ENCODE results near the gene AKR7A2.
"Not testable (repeated sequence)": the region's sequence is repeated elsewhere in the genome, so short reads cannot be mapped to it uniquely, and the experiment has no call there.

AKR7A2 gene

DNA sequence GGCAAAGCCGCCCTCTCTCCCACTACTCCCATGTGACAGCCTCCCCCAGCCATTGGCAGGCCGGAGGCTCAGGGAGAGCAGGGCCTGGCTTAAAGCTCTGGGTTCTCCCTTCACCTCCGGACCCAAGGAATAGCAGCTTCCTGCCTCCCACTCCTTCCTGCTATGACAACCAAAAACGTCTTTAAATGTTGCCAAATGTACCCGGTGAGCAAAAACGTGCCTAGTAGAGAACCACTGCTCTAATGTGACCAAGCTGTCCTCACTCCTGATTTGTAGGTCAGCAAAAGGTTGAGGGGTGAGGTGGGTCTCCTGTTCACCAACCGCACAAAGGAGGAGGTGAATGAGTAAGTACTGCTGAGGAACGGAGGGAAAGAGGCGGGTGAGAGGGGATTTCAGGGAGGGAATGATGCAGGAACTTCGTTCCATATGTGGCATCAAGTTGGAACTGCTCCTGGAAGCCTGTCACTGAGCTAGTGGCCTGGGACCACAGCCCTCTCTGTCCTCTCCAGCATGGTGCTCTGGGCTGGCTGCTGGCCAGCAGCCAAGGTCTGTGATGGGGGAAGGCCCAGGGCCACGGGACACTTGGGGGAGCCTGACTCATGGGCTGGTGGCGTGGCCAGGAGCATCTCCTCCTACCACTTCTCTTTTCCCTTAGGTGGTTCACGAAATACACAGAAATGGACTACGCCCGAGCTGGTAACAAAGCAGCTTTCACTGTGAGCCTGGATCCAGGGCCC lies 54.6 kb downstream of the AKR7A2 start:
- no peak for DNase-seq

DNA sequence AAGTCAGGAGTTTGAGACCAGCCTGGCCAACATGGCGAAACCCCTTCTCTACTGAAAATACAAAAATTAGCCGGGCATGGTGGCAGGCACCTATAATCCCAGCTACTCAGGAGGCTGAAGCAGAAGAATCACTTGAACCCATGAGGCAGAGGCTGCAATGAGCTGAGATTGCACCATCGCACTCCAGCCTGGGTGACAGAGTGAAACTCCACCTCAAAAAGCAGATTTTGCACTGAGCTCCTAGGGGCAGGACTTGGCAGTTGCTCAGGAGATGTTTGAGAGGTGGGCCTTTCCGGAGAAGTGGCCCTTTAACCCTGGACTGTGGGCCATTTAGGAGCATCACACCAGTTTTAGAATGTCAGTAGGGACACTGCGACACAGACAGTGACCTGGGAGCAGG lies 55.6 kb downstream of the AKR7A2 start:
- DNase-seq = not testable (repeated sequence)

DNA sequence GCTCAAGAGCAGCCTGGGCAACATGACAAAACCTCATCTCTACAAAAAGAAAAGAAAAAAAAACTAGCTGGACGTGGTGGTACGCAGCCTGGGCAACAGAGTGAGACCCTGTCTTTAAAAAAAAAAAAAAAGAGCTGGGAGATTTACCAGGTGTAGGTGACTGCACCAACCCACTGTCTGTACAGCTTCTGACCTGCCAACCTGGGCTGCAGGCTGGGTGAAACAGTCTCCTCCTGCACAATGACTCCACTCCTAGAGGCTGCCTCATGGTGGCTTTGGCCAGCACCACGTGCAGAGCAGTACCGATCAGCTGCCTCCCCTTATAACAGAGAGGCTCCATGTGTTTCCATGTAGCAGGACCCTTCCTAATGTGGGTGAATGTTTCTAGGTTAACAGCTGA lies 56.7 kb downstream of the AKR7A2 start:
- no peak for DNase-seq

DNA sequence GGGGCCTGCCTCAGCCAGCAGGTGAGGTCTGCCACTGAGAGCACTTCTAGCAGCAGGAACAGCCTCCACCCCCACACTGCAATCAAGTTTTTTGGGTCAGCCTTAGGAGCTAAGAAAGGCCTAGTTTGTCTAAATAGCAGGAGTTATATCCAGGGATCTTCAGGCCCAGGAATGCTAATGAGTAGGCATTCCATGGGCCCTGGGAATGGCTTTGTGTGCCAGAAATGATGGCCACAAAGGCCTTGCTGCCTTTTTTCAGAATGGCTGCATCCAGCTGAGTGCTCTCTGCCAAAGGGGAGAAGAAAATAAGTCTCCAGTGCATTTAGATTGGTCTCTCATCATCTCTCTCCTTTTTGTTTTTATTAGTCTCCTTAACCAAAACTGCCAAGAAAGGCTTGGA lies 57.5 kb downstream of the AKR7A2 start:
- no peak for DNase-seq
